ENCODE measurements around the gene CD109.
A peak's percentile ranks its signal among the peaks of the same experiment; 100 is the strongest.
"Not testable (repeated sequence)": the region's sequence is repeated elsewhere in the genome, so short reads cannot be mapped to it uniquely, and the experiment has no call there.

Gene CD109

DNA sequence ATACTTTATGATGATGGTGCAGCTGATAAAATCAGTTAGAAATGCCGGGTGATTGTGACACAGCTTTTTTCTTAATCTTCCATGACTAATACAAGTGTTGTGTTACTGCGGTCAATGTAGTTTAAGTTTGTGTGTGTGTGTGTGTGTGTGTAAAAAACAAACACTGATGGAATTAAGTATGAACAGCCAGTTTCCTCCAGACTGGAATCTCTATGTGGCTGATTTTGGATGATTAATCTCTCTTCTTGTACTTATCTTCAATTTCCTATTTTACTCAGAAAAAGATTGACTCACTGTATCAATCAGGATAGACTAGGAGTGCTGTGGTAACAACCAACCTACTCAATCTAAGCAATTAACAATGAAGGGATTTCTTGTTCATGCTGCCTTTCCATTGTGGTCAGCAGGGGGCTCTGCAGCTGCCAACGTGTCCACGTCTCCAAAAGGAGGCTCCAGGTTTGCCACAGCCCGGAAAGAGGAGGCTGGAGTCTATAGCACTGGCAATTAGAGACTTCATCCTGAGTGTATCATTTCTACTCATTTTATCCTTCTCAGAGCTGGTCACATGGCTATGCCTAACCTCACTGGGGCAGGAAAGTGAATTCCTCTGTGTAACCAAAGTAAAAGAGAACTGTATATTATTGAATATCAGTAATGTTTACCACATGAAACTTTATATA is 107.7 kb downstream of the CD109 start:
- peak; percentile 18 for DNase-seq (ENCODE audit: low read depth, low spot score)
- Histone ChIP-seq H3K9me3 (ENCODE audit: control insufficient read depth, insufficient read depth, low read length) (no peaks in the 10 kb centered on the region), H3K4me3 (ENCODE audit: low read length) (no peak overlapping the region), H3K36me3 (ENCODE audit: control insufficient read depth, insufficient read depth, low read length) (no peaks in the 10 kb centered on the region), H3K27ac (ENCODE audit: low read length) (no peak overlapping the region), H3K27me3 (ENCODE audit: control insufficient read depth, insufficient read depth, low read length) (no peaks in the 10 kb centered on the region), H3K4me1 (ENCODE audit: control insufficient read depth, insufficient read depth, low read length) (no peaks in the 10 kb centered on the region)
- no CpG with 5 or more reads among the region's 5 CpGs for WGBS (ENCODE audit: insufficient coverage, insufficient read length)

DNA sequence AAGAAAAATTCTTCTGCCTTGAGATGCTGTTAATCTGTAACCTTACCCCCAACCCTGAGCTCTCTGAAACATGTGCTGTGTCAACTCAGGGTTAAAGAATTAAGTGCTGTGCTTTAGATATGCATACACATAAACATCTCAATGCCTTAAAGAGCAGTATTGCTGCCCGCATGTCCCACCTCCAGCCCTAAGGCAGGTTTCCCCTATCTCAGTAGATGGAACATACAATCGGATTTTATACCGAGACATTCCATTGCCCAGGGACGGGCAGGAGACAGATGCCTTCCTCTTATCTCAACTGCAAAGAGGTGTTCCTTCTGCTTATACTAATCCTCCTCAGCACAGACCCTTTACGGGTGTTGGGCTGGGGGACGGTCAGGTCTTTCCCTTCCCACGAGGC is 109.2 kb downstream of the CD109 start:
- not testable (repeated sequence) for H3K27ac ChIP-seq (ENCODE audit: low read length); H3K36me3 ChIP-seq (ENCODE audit: control insufficient read depth, insufficient read depth, low read length); H3K9me3 ChIP-seq (ENCODE audit: control insufficient read depth, insufficient read depth, low read length); H3K4me3 ChIP-seq (ENCODE audit: low read length); H3K27me3 ChIP-seq (ENCODE audit: control insufficient read depth, insufficient read depth, low read length); DNase-seq (ENCODE audit: low read depth, low spot score); H3K4me1 ChIP-seq (ENCODE audit: control insufficient read depth, insufficient read depth, low read length)
- no CpG with 5 or more reads among the region's 7 CpGs for WGBS (ENCODE audit: insufficient coverage, insufficient read length)

DNA sequence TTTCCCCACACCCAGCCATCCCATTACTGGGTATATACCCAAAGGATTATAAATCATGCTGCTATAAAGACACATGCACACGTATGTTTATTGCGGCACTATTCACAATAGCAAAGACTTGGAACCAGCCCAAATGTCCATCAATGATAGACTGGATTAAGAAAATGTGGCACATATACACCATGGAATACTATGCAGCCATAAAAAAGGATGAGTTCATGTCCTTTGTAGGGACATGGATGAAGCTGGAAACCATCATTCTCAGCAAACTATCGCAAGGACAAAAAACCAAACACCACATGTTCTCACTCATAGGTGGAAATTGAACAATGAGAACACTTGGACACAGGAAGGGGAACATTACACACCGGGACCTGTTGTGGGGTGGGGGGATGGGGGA is 110.0 kb downstream of the CD109 start:
- not testable (repeated sequence) for H3K27ac ChIP-seq (ENCODE audit: low read length); H3K4me1 ChIP-seq (ENCODE audit: control insufficient read depth, insufficient read depth, low read length); H3K36me3 ChIP-seq (ENCODE audit: control insufficient read depth, insufficient read depth, low read length); H3K4me3 ChIP-seq (ENCODE audit: low read length); H3K9me3 ChIP-seq (ENCODE audit: control insufficient read depth, insufficient read depth, low read length); H3K27me3 ChIP-seq (ENCODE audit: control insufficient read depth, insufficient read depth, low read length); DNase-seq (ENCODE audit: low read depth, low spot score)
- WGBS (ENCODE audit: insufficient coverage, insufficient read length), result no CpG with 5 or more reads among the region's 4 CpGs

DNA sequence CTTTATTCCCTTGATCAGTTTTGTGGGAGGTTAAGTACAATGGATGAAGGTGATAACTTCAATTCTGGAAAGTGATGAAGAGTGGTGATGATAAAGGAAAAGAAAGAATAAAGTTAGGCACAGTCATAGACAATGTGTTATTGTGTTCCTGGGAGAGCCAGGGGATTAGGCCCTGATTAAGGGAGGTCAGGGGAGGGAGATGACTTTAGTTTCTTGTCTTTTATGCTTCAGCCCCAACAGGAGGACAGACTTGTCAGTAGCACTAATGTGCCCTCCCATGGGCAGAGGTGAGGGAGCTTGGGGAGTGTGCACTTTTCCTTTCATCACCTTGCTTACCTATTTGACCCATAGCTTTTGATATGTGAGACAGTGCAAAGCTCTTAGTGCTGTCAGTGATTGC is 115.7 kb downstream of the CD109 start:
- no peak overlapping the region for H3K4me3 ChIP-seq (ENCODE audit: low read length)
- no peak overlapping the region for H3K27ac ChIP-seq (ENCODE audit: low read length)
- H3K27me3 ChIP-seq (ENCODE audit: control insufficient read depth, insufficient read depth, low read length), result no peaks in the 10 kb centered on the region
- H3K9me3 ChIP-seq (ENCODE audit: control insufficient read depth, insufficient read depth, low read length), result no peaks in the 10 kb centered on the region
- H3K36me3 ChIP-seq (ENCODE audit: control insufficient read depth, insufficient read depth, low read length), result no peaks in the 10 kb centered on the region
- no peaks in the 10 kb centered on the region for H3K4me1 ChIP-seq (ENCODE audit: control insufficient read depth, insufficient read depth, low read length)
- DNase-seq (ENCODE audit: low read depth, low spot score), result no peak

DNA sequence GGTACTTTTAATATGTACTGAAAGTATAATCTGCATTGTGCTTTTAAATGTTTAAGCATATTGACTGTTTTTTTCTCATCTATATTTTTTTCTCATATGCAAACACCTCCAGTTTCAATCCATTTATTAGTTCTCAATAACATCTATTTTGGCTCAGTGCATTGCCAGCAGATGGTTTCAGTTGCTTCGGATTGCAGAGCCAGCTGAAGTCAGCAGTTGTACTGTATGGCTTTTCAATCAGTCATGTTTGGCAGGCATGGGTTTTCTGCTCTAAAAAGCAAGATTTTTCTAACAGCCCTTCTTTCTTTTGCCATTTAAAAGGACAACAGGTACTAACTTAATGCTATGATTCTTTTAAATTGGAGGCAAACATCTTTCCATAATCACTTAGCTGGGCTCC is 121.2 kb downstream of the CD109 start:
- Histone ChIP-seq H3K27ac (ENCODE audit: low read length) (no peak overlapping the region), H3K9me3 (ENCODE audit: control insufficient read depth, insufficient read depth, low read length) (no peaks in the 10 kb centered on the region), H3K4me3 (ENCODE audit: low read length) (no peak overlapping the region), H3K27me3 (ENCODE audit: control insufficient read depth, insufficient read depth, low read length) (no peaks in the 10 kb centered on the region), H3K36me3 (ENCODE audit: control insufficient read depth, insufficient read depth, low read length) (no peaks in the 10 kb centered on the region), H3K4me1 (ENCODE audit: control insufficient read depth, insufficient read depth, low read length) (no peaks in the 10 kb centered on the region)
- WGBS (ENCODE audit: insufficient coverage, insufficient read length), result no CpG with 5 or more reads among the region's 1 CpG
- no peak for DNase-seq (ENCODE audit: low read depth, low spot score)

DNA sequence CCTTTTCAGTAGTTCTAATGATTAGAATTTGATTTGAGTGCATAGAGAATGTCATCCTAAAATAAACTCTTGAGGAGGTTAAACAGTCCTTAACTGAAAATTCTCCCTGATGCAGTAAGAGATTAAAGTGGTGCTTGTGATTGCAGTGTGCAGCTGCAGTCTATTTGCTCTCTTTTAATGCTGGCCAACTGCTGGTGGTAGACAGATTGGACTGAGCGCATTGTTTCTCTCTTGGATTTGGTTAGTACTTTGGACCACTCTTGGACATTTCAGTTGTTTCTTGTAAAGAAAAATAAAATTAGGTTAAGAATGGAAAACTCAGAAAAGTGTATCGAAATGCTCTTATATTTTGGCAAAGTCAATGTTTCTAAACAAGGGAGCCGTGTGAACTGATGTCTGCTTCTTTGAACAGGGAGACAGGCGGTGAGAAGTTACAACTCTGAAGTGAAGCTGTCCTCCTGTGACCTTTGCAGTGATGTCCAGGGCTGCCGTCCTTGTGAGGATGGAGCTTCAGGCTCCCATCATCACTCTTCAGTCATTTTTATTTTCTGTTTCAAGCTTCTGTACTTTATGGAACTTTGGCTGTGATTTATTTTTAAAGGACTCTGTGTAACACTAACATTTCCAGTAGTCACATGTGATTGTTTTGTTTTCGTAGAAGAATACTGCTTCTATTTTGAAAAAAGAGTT is 127.2 kb downstream of the CD109 start:
- Histone ChIP-seq H3K9me3 (ENCODE audit: control insufficient read depth, insufficient read depth, low read length) (no peaks in the 10 kb centered on the region), H3K4me1 (ENCODE audit: control insufficient read depth, insufficient read depth, low read length) (no peaks in the 10 kb centered on the region), H3K4me3 (ENCODE audit: low read length) (no peak overlapping the region), H3K27ac (ENCODE audit: low read length) (no peak overlapping the region), H3K36me3 (ENCODE audit: control insufficient read depth, insufficient read depth, low read length) (no peaks in the 10 kb centered on the region), H3K27me3 (ENCODE audit: control insufficient read depth, insufficient read depth, low read length) (no peaks in the 10 kb centered on the region)
- no CpG with 5 or more reads among the region's 6 CpGs for WGBS (ENCODE audit: insufficient coverage, insufficient read length)
- DNase-seq (ENCODE audit: low read depth, low spot score), result no peak

DNA sequence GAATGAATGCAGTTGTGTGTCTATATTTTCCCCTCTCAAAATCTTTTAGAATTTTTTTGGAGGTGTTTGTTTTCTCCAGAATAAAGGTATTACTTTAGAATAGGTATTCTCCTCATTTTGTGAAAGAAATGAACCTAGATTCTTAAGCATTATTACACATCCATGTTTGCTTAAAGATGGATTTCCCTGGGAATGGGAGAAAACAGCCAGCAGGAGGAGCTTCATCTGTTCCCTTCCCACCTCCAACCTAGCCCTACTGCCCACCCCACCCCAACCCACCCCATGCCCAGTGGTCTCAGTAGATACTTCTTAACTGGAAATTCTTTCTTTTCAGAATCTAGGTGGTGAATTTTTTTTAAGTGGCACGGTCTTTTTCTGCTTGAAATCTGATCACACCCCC is 127.8 kb downstream of the CD109 start:
- H3K4me1 ChIP-seq (ENCODE audit: control insufficient read depth, insufficient read depth, low read length), result no peaks in the 10 kb centered on the region
- H3K4me3 ChIP-seq (ENCODE audit: low read length), result no peak overlapping the region
- no CpG with 5 or more reads among the region's 1 CpG for WGBS (ENCODE audit: insufficient coverage, insufficient read length)
- no peaks in the 10 kb centered on the region for H3K9me3 ChIP-seq (ENCODE audit: control insufficient read depth, insufficient read depth, low read length)
- H3K27ac ChIP-seq (ENCODE audit: low read length), result no peak overlapping the region
- H3K27me3 ChIP-seq (ENCODE audit: control insufficient read depth, insufficient read depth, low read length), result no peaks in the 10 kb centered on the region
- DNase-seq (ENCODE audit: low read depth, low spot score), result no peak
- H3K36me3 ChIP-seq (ENCODE audit: control insufficient read depth, insufficient read depth, low read length), result no peaks in the 10 kb centered on the region

DNA sequence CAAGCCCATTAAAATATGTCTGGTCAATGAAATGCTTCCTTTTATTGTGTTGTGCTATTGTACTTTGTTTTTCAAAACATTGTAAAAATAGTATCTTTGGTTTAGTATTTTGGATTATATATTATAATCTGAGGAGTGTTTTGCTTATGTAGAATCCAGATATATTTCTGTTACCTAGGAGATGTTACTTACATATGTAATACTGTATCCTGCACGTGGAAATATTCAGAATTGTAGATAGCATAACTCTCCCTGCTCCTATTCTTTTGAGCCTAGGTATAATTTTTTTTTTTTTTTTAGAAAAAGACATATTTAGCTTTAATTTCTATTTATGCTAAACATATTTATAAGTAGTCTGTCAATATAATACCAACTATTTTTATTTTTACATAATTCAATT is 130.6 kb downstream of the CD109 start:
- no CpG with 5 or more reads among the region's 1 CpG for WGBS (ENCODE audit: insufficient coverage, insufficient read length)

DNA sequence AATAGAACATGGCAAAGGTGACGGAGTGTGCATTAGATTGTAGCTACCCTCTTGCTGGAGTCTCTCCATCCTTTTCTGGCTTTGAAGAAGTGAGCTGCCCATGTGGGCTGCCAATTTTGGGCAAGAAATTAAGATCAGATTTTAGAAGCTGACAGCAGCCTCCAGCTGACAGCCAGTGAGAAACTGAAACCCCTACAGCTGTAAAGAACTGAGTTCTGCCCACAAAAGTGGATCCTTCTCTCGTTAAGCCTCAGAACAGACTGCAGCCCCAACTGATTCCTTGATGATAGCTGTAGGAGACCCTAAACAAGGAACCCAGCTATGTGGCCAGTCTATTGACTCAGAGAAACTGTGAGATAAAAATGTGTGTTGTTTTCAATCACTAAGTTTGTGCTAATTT is 134.1 kb downstream of the CD109 start:
- Histone ChIP-seq H3K4me1 (ENCODE audit: control insufficient read depth, insufficient read depth, low read length) (no peaks in the 10 kb centered on the region), H3K27me3 (ENCODE audit: control insufficient read depth, insufficient read depth, low read length) (no peaks in the 10 kb centered on the region), H3K4me3 (ENCODE audit: low read length) (no peak overlapping the region), H3K9me3 (ENCODE audit: control insufficient read depth, insufficient read depth, low read length) (no peaks in the 10 kb centered on the region), H3K36me3 (ENCODE audit: control insufficient read depth, insufficient read depth, low read length) (no peaks in the 10 kb centered on the region), H3K27ac (ENCODE audit: low read length) (no peak overlapping the region)
- WGBS (ENCODE audit: insufficient coverage, insufficient read length), result no CpG with 5 or more reads among the region's 2 CpGs
- DNase-seq (ENCODE audit: low read depth, low spot score), result no peak

More for the DNA sequence above, 130.6 kb downstream of the CD109 start:
- H3K36me3 ChIP-seq (ENCODE audit: control insufficient read depth, insufficient read depth, low read length), result no peaks in the 10 kb centered on the region
- H3K27me3 ChIP-seq (ENCODE audit: control insufficient read depth, insufficient read depth, low read length), result no peaks in the 10 kb centered on the region
- no peaks in the 10 kb centered on the region for H3K4me1 ChIP-seq (ENCODE audit: control insufficient read depth, insufficient read depth, low read length)
- H3K9me3 ChIP-seq (ENCODE audit: control insufficient read depth, insufficient read depth, low read length), result no peaks in the 10 kb centered on the region
- H3K4me3 ChIP-seq (ENCODE audit: low read length), result no peak overlapping the region
- no peak overlapping the region for H3K27ac ChIP-seq (ENCODE audit: low read length)
- no peak for DNase-seq (ENCODE audit: low read depth, low spot score)

DNA sequence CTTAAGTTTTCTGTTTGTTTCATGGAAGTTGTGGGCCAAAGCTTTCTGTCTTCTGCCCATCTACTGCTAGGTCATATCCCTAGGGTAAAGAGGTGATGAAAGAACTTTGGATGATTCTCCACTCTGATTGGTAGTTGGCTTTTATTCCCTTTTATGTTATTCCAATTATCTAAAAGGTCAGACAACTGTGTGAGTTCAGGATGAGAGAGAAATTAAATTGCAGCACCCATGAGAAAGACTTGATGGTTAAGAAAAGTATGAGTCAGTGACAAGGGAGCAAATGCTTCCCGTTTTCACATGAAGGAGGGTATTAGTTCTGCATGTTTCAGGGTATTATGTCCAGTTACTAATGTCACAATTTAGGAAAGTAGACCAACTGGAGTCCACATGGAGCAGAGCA is 136.3 kb downstream of the CD109 start:
- Histone ChIP-seq H3K27ac (ENCODE audit: low read length) (no peak overlapping the region), H3K4me3 (ENCODE audit: low read length) (no peak overlapping the region), H3K36me3 (ENCODE audit: control insufficient read depth, insufficient read depth, low read length) (no peaks in the 10 kb centered on the region), H3K9me3 (ENCODE audit: control insufficient read depth, insufficient read depth, low read length) (no peaks in the 10 kb centered on the region), H3K27me3 (ENCODE audit: control insufficient read depth, insufficient read depth, low read length) (no peaks in the 10 kb centered on the region), H3K4me1 (ENCODE audit: control insufficient read depth, insufficient read depth, low read length) (no peaks in the 10 kb centered on the region)
- whole genome bisulfite sequencing (ENCODE audit: insufficient coverage, insufficient read length), result no CpG with 5 or more reads among the region's 1 CpG
- no peak for DNase-seq (ENCODE audit: low read depth, low spot score)

DNA sequence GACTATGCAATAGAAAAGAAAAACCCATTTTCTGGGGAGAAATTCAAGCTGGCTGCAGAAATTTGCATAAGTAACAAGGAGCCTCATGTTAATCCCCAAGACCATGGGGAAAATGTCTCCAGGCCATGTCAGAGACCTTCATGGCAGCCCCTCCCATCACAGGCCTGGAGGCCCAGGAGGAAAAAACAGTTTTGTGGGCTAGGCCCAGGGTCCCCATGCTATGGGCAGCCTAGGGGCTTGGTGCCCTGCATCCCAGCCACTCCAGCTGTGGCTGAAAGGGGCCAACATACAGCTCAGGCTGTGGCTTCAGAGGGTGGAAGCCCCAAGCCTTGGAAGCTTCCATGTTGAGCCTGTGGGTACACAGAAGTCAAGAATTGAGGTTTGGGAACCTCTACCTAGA is 148.7 kb downstream of the CD109 start:
- DNase-seq (ENCODE audit: low read depth, low spot score); H3K27ac ChIP-seq (ENCODE audit: low read length); H3K4me1 ChIP-seq (ENCODE audit: control insufficient read depth, insufficient read depth, low read length); H3K9me3 ChIP-seq (ENCODE audit: control insufficient read depth, insufficient read depth, low read length); H3K4me3 ChIP-seq (ENCODE audit: low read length); H3K27me3 ChIP-seq (ENCODE audit: control insufficient read depth, insufficient read depth, low read length); H3K36me3 ChIP-seq (ENCODE audit: control insufficient read depth, insufficient read depth, low read length): not testable (repeated sequence)
